RWPE2 (cell line): ENCODE measurements around the gene SLX4IP.

Experiments
- ATAC-seq: fragments of 200-7000 bp; cut with Tn5 transposase; 3 replicates; pipeline ENCODE4 v1.9.1; 2021; ENCODE audit warnings: low read depth
- DNase-seq: peaks from one replicate; pipeline ENCODE4 v3.0.0-alpha.2; 2020; ENCODE audit warnings: low spot score
- H3K27ac ChIP-seq: fragments of 450-650 bp; 2 replicates; pipeline ENCODE4 v1.5.1; 2017; ENCODE audit warnings: mild to moderate bottlenecking; ENCODE audit not compliant: poor library complexity, severe bottlenecking
- H3K27me3 ChIP-seq: fragments of 250-450 bp; sonication (Bioruptor Pico); 2 replicates; pipeline ENCODE4 v1.5.1; 2021; ENCODE audit warnings: mild to moderate bottlenecking, moderate library complexity; ENCODE audit not compliant: insufficient read depth, poor library complexity, severe bottlenecking
- H3K36me3 ChIP-seq: fragments of 250-450 bp; sonication (Bioruptor Pico); 2 replicates; pipeline ENCODE4 v1.5.1; 2020; ENCODE audit warnings: low read depth, mild to moderate bottlenecking, moderate library complexity
- H3K4me1 ChIP-seq: fragments of 250-450 bp; sonication (Bioruptor Pico); 2 replicates; pipeline ENCODE4 v1.5.1; 2021; ENCODE audit warnings: mild to moderate bottlenecking, moderate library complexity; ENCODE audit not compliant: insufficient read depth, poor library complexity, severe bottlenecking
- H3K4me3 ChIP-seq: fragments of 250-450 bp; sonication (Bioruptor Pico); 2 replicates; pipeline ENCODE4 v1.5.1; 2021; ENCODE audit warnings: mild to moderate bottlenecking, moderate library complexity; ENCODE audit not compliant: severe bottlenecking
- H3K9me3 ChIP-seq: fragments of 250-450 bp; sonication (Bioruptor Pico); 2 replicates; pipeline ENCODE4 v1.5.1; 2021; ENCODE audit warnings: mild to moderate bottlenecking, moderate library complexity; ENCODE audit not compliant: severe bottlenecking
- TF ChIP-seq, protein P1 (sequence below): fragments of 450-650 bp; IDR thresholded peaks from one replicate; pipeline ENCODE4 v1.5.1; 2017; ENCODE audit warnings: mild to moderate bottlenecking, moderate library complexity; ENCODE audit not compliant: poor library complexity, severe bottlenecking

SLX4IP gene

DNA sequence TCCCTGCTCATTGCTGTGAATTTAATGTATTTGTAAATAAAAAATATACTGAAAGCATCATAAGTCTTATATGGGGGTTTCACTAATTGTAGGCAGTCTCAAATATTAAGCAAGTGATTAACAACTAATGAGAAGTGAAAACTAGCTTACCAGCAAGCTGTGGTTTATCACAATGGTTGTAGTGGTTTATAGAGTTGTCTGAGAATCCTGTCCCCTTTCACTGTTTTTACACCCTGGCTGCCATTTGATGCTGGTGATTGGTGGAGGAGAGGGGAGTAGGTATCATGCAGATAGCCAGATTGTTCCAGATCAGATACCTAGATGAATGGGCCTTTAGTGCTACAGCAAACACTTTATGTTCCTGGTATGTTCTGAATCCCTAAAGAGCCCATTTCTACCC lies 7.1 kb upstream of the SLX4IP start:
- peaks cover 11% of the 10 kb centered on the region for H3K4me1 ChIP-seq
- ATAC-seq: no peak
- no peaks in the 10 kb centered on the region for H3K27me3 ChIP-seq
- TF ChIP-seq, protein P1, sequence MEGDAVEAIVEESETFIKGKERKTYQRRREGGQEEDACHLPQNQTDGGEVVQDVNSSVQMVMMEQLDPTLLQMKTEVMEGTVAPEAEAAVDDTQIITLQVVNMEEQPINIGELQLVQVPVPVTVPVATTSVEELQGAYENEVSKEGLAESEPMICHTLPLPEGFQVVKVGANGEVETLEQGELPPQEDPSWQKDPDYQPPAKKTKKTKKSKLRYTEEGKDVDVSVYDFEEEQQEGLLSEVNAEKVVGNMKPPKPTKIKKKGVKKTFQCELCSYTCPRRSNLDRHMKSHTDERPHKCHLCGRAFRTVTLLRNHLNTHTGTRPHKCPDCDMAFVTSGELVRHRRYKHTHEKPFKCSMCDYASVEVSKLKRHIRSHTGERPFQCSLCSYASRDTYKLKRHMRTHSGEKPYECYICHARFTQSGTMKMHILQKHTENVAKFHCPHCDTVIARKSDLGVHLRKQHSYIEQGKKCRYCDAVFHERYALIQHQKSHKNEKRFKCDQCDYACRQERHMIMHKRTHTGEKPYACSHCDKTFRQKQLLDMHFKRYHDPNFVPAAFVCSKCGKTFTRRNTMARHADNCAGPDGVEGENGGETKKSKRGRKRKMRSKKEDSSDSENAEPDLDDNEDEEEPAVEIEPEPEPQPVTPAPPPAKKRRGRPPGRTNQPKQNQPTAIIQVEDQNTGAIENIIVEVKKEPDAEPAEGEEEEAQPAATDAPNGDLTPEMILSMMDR: no peak
- no peak overlapping the region for H3K27ac ChIP-seq
- no peak for DNase-seq
- H3K9me3 ChIP-seq: no peaks in the 10 kb centered on the region
- no peak overlapping the region for H3K4me3 ChIP-seq
- peaks cover 54% of the 10 kb centered on the region for H3K36me3 ChIP-seq

DNA sequence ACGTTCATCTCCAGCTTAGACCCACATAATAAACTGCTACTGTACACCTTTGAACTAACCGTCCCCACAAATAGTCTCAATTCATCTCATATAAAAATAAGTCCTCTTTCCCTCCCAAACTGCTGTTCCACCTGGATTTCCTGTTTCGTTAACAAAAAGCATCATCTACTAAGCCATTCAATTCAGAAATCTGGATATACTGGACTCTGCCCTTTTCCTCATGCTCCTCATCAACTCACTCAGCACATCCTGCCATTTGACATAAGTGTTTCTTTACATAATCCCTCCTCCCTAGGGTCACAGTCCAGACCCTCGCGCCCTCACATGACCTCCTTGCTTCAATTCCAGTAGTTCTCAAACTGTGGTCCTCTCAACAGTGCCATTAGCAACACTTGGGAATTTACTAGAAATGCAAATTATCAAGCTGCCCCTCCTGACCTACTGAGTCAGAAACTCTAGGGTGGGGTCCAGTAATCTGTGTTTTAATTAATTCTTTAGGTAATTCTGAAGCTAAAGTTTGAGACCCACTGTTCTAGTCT lies 5.6 kb upstream of the SLX4IP start:
- DNase-seq: no peak

DNA sequence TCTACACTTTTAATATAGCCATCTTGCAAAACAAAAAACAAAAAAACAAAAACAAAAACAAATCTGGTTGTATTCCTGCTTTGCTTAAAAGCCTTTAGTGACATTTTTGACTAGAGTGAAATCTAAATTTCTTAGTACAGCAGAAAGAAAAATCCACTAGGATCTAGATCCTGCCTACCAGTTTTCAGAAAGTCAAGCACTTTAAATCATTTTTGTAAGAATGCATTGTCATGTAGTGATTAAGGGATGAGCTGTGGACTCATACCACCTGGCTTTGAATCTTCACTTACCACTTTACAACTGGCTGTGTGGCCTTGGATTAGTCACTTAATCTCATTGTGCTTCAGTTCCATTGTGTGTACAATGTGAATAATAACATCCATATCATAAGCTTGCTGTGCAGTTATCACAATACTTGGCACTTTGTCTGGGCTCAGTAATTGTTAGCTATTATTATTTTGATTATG lies 5.1 kb upstream of the SLX4IP start:
- Histone ChIP-seq H3K4me3 (no peak overlapping the region), H3K9me3 (no peaks in the 10 kb centered on the region), H3K27ac (peak overlapping the region; percentile 31), H3K36me3 (peaks cover 40% of the 10 kb centered on the region), H3K27me3 (no peaks in the 10 kb centered on the region), H3K4me1 (peaks cover 11% of the 10 kb centered on the region)
- ATAC-seq (peak; percentile 45), DNase-seq (no peak)
- TF ChIP-seq, protein P1: no peak

More for the DNA sequence above, 5.6 kb upstream of the SLX4IP start:
- no peaks in the 10 kb centered on the region for H3K27me3 ChIP-seq
- TF ChIP-seq, protein P1: no peak
- ATAC-seq: no peak
- peaks cover 40% of the 10 kb centered on the region for H3K36me3 ChIP-seq
- H3K9me3 ChIP-seq: no peaks in the 10 kb centered on the region
- H3K4me1 ChIP-seq: peaks cover 11% of the 10 kb centered on the region
- no peak overlapping the region for H3K4me3 ChIP-seq
- H3K27ac ChIP-seq: peak overlapping the region; percentile 31

DNA sequence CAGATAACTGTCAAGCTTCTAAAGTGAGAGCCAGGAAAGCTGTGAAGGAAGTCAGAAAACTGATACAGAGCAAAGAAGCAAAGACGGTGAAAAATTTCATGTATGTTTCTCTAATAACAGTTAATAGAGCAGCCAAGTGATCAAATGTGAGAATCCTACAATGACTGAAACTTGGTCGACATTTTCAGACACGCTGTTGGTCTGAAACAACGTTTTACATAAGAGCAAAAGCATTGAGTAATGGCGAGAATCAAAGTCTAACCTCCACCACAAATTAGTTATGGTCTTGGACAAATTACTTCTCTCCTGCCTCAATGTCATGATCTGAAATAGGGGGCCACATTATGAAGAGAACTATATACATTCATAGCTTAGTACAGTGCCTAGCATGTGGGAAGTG lies 4.4 kb upstream of the SLX4IP start:
- TF ChIP-seq, protein P1: no peak
- no peaks in the 10 kb centered on the region for H3K27me3 ChIP-seq
- peak overlapping the region; percentile 31 for H3K27ac ChIP-seq
- no peak overlapping the region for H3K4me3 ChIP-seq
- DNase-seq: no peak
- ATAC-seq: no peak
- H3K36me3 ChIP-seq: peaks cover 33% of the 10 kb centered on the region
- H3K4me1 ChIP-seq: peaks cover 13% of the 10 kb centered on the region
- H3K9me3 ChIP-seq: no peaks in the 10 kb centered on the region

DNA sequence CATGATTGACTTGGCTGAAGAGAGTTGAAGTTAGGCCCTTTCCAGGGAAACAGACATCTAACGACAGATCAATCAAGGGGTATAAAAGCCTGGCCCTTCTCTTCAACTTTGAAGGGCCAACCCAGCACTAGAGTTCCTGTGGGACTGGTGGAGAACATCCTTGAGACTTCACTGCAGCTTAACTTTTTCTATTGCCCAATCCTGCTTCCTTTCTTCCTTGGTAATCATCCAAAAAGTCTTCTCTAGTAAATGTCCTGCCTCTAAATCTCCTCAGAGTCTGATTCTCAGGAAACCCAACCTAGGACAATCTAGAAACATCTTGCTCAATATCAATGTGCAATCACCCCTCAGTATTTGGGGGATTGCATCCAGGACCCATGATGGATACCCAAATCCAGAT lies 3.0 kb upstream of the SLX4IP start:
- ATAC-seq (no peak), DNase-seq (no peak)
- Histone ChIP-seq H3K27me3 (no peaks in the 10 kb centered on the region), H3K27ac (peak overlapping the region; percentile 5), H3K36me3 (peaks cover 21% of the 10 kb centered on the region; the same call in 1 of the 2 replicates), H3K4me1 (peaks cover 17% of the 10 kb centered on the region), H3K9me3 (no peaks in the 10 kb centered on the region), H3K4me3 (no peak overlapping the region)
- TF ChIP-seq, protein P1: no peak
